ENCODE data around the gene MAD2L1BP. TPM values are rescaled to one million over a fixed set of nuclear protein-coding genes. Genes with fewer than 3 reads are reported as not detected.

Gene MAD2L1BP
- total RNA-seq, 6 donors from 2014 or later: 16.8 to 66.4 (median 24.9) TPM

DNA sequence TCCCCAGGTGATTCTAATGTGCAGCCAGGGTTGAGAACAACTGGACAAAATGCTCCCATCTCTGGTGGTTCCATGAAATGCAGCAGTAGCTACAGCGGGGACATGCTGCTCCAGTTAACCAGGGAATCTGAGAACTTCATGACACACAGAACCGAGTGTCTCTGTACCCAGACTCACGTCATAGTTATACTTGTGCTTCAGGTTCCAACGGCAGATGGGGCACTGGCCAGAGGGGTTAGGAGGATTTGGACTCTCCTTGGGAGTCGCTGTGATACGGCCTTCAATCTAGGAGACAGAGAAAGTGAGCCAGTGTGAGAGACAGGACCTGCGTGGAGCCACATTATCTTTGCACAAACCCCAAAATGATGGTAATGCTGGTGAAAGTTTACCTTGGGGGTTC lies 42.7 kb downstream of the MAD2L1BP start:
- DNase-seq (no peak), ATAC-seq (ENCODE audit: low FRiP score in 2 of 2) (no peak)
- Histone ChIP-seq H3K27ac (no peak overlapping the region), H3K4me3 (no peak overlapping the region), H3K27me3 (no peaks in the 10 kb centered on the region), H3K9me3 (no peaks in the 10 kb centered on the region), H3K36me3 (peaks cover 16 to 79% (median 68%) of the 10 kb centered on the region in 4 donors), H3K4me1 (peaks cover 5 to 23% (median 8%) of the 10 kb centered on the region in 4 donors)
- TF ChIP-seq POLR2AphosphoS5 (IDR thresholded peaks at IDR 0.05) (no peak), EP300 (IDR thresholded peaks at IDR 0.05) (no peak)
- 91 to 95% methylated on average over 6 to 7 of the region's 7 CpGs for WGBS, 2 donors

DNA sequence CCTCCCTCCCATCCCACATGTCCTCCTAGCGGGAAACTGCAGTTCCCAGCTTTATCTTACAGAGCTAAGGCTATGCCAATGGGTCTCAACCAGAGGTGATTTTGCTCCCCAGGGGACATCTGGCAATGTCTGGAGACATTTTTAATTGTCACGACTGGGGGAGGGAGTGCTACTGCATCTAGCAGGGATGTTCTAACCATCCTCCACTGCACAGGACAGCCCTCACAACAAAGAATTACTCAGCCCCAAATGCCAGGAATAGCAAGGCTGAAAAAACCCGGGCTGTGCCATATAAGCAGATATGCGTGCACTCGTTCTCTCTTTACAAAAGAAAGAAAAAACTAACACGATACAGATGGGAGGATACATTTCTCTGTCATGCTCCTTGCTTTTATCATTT lies 43.4 kb downstream of the MAD2L1BP start:
- Histone ChIP-seq H3K4me1 (peaks cover 10 to 28% (median 15%) of the 10 kb centered on the region in 4 donors), H3K4me3 (no peak overlapping the region), H3K36me3 (peaks cover 14 to 72% (median 63%) of the 10 kb centered on the region in 4 donors), H3K27ac (no peak overlapping the region), H3K9me3 (no peaks in the 10 kb centered on the region), H3K27me3 (no peaks in the 10 kb centered on the region)
- TF ChIP-seq, protein P1, sequence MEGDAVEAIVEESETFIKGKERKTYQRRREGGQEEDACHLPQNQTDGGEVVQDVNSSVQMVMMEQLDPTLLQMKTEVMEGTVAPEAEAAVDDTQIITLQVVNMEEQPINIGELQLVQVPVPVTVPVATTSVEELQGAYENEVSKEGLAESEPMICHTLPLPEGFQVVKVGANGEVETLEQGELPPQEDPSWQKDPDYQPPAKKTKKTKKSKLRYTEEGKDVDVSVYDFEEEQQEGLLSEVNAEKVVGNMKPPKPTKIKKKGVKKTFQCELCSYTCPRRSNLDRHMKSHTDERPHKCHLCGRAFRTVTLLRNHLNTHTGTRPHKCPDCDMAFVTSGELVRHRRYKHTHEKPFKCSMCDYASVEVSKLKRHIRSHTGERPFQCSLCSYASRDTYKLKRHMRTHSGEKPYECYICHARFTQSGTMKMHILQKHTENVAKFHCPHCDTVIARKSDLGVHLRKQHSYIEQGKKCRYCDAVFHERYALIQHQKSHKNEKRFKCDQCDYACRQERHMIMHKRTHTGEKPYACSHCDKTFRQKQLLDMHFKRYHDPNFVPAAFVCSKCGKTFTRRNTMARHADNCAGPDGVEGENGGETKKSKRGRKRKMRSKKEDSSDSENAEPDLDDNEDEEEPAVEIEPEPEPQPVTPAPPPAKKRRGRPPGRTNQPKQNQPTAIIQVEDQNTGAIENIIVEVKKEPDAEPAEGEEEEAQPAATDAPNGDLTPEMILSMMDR (IDR thresholded peaks at IDR 0.05): no peak
- no peak for TF ChIP-seq POLR2A (IDR thresholded peaks at IDR 0.05)
- TF ChIP-seq EP300 (IDR thresholded peaks at IDR 0.05): no peak
- TF ChIP-seq POLR2AphosphoS5 (IDR thresholded peaks at IDR 0.05): no peak
- no peak for DNase-seq
- 93 to 96% methylated on average over 6 of the region's 6 CpGs for WGBS, 2 donors
- ATAC-seq (ENCODE audit: low FRiP score in 2 of 2): no peak

GRCh38 chr6:43680308-43681200 lies 44.9 kb downstream of the MAD2L1BP start:
- Histone ChIP-seq H3K4me3 (no peak overlapping the region), H3K9me3 (no peaks in the 10 kb centered on the region), H3K27ac (no peak overlapping the region), H3K27me3 (no peaks in the 10 kb centered on the region), H3K36me3 (peaks cover 14 to 57% (median 50%) of the 10 kb centered on the region in 4 donors), H3K4me1 (peaks cover 14 to 32% (median 20%) of the 10 kb centered on the region in 4 donors)
- TF ChIP-seq, protein P1 (IDR thresholded peaks at IDR 0.05): no peak
- TF ChIP-seq EP300 (IDR thresholded peaks at IDR 0.05) (no peak), POLR2A (IDR thresholded peaks at IDR 0.05) (no peak), POLR2AphosphoS5 (IDR thresholded peaks at IDR 0.05) (no peak)
- DNase-seq: no peak
- peak in 1 of 2 donors; percentile 50 for ATAC-seq (ENCODE audit: low FRiP score in 2 of 2)
- 77 to 95% methylated on average over 11 of the region's 11 CpGs for WGBS, 2 donors

- H3K36me3 ChIP-seq: peaks cover 10 to 49% (median 43%) of the 10 kb centered on the region in 4 donors
Observed at GRCh38 chr6:43681303-43681702, 45.7 kb downstream of the MAD2L1BP start.

More at GRCh38 chr6:43681303-43681702, 45.7 kb downstream of the MAD2L1BP start:
- TF ChIP-seq, protein P1 (IDR thresholded peaks at IDR 0.05): no peak
- TF ChIP-seq POLR2AphosphoS5 (IDR thresholded peaks at IDR 0.05) (no peak), EP300 (IDR thresholded peaks at IDR 0.05) (no peak), POLR2A (IDR thresholded peaks at IDR 0.05) (no peak)
- ATAC-seq (ENCODE audit: low FRiP score in 2 of 2) (no peak), DNase-seq (no peak)
- Histone ChIP-seq H3K27me3 (no peaks in the 10 kb centered on the region), H3K9me3 (no peaks in the 10 kb centered on the region), H3K4me1 (peaks cover 14 to 36% (median 24%) of the 10 kb centered on the region in 4 donors), H3K4me3 (no peak overlapping the region), H3K27ac (no peak overlapping the region)
- 93 to 97% methylated on average over 5 of the region's 5 CpGs for WGBS, 2 donors

Measured in upper lobe of left lung (tissue), 6 donors.